ENCODE data around the gene TRIM62. TPM values are rescaled to one million over a fixed set of nuclear protein-coding genes. Genes with fewer than 3 reads are reported as not detected.

TRIM62 gene
- 4.8 and 7.0 TPM in 2 replicates for total RNA-seq

DNA sequence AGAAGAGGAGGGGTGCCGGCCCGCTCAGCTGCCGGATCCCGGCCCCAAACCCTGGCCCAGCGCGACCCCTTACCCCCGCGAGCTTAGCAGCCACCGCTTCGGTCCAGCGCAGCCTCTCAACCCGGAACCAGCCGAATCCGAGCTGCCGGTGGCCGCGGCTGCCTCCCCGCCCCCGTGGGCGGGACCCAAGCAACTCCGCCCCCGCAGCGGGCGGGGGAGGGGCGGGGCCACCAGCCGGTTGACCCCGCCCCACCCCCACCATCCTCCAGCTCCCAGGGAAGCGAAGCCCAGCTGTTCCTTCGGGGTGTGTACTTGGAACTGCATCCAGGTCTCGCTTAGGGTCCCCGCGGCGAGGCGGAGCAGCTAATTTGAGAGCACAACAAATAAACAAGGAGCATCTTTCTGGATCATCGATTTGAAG lies at the start of gene TRIM62:
TRIM62 (minus strand) TSS at position 123 of the 421 bp plus-strand sequence. CDS start 611 bp downstream, outside the sequence.
- Histone ChIP-seq H3K4me3 (ENCODE audit: low read depth, low read length) (peak within 1 kb of the TSS; percentile 69), H3K36me3 (ENCODE audit: control insufficient read depth, insufficient read depth, low read length) (no peaks in the 10 kb centered on the region), H3K27me3 (ENCODE audit: control insufficient read depth, insufficient read depth, low read length) (peaks cover 4% of the 10 kb centered on the region)
- TF ChIP-seq, protein P1, sequence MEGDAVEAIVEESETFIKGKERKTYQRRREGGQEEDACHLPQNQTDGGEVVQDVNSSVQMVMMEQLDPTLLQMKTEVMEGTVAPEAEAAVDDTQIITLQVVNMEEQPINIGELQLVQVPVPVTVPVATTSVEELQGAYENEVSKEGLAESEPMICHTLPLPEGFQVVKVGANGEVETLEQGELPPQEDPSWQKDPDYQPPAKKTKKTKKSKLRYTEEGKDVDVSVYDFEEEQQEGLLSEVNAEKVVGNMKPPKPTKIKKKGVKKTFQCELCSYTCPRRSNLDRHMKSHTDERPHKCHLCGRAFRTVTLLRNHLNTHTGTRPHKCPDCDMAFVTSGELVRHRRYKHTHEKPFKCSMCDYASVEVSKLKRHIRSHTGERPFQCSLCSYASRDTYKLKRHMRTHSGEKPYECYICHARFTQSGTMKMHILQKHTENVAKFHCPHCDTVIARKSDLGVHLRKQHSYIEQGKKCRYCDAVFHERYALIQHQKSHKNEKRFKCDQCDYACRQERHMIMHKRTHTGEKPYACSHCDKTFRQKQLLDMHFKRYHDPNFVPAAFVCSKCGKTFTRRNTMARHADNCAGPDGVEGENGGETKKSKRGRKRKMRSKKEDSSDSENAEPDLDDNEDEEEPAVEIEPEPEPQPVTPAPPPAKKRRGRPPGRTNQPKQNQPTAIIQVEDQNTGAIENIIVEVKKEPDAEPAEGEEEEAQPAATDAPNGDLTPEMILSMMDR (IDR thresholded peaks at IDR 0.05; ENCODE audit: insufficient read depth, low read length, poor library complexity, severe bottlenecking), result no peak
- DNase-seq (ENCODE audit: low read depth), result no peak

GRCh38 chr1:33231166-33231565 lies 49.3 kb upstream of the TRIM62 start:
- TF ChIP-seq, protein P1 (IDR thresholded peaks at IDR 0.05; ENCODE audit: insufficient read depth, low read length, poor library complexity, severe bottlenecking), result no peak
- Histone ChIP-seq H3K27me3 (ENCODE audit: control insufficient read depth, insufficient read depth, low read length) (peaks cover 3% of the 10 kb centered on the region), H3K36me3 (ENCODE audit: control insufficient read depth, insufficient read depth, low read length) (no peaks in the 10 kb centered on the region), H3K4me3 (ENCODE audit: low read depth, low read length) (no peak overlapping the region)
- no peak for DNase-seq (ENCODE audit: low read depth)

DNA sequence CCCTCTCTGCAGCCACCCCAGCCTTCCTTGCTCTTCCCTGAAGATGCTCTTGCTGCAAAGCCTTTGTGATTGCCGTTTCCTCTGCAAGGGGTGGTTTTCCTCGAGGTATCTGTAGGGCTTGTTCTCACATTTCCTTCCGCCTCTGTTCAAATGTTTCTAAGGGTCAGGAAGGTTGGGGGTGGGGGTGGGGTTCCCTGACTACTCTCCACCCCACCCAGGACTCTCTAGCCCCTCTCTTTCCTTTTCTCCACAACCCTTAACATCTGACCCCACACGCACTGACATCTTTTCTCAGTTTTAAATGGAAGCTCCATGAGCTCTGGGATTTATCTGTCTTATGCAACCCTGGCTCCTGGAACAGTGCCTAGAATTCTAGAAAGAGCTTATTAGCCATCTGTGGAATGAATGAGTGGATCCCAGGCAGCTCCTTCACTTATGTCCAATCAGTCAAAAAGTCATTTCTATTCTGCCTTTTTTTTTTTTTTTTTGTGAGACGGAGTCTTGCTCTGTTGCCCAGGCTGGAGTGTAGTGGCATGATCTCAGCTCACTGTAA lies 47.2 kb upstream of the TRIM62 start:
- Histone ChIP-seq H3K27me3 (ENCODE audit: control insufficient read depth, insufficient read depth, low read length) (peaks cover 3% of the 10 kb centered on the region), H3K4me3 (ENCODE audit: low read depth, low read length) (no peak overlapping the region), H3K36me3 (ENCODE audit: control insufficient read depth, insufficient read depth, low read length) (no peaks in the 10 kb centered on the region)
- no peak for DNase-seq (ENCODE audit: low read depth)
- TF ChIP-seq, protein P1 (IDR thresholded peaks at IDR 0.05; ENCODE audit: insufficient read depth, low read length, poor library complexity, severe bottlenecking), result no peak

DNA sequence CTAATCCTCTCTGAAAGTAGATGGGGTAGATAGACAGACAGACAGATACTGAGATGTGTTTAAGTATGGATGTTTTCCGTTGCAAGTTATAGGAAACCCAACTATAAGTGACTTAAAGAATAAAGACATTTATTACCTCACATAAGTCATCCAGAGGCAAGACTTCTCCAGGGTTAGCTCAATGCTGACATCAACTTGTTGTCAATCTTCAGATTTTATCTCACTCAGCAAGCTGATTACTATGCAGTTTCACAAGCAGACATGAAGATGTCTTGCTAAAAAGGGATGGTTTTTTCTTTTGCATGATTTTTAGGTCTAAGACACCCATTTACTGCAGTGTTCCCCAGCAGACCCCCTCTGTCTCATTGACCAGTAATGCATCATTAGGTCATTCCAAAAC lies 43.7 kb upstream of the TRIM62 start:
- no peaks in the 10 kb centered on the region for H3K36me3 ChIP-seq (ENCODE audit: control insufficient read depth, insufficient read depth, low read length)
- no peak for DNase-seq (ENCODE audit: low read depth)
- no peak overlapping the region for H3K4me3 ChIP-seq (ENCODE audit: low read depth, low read length)
- H3K27me3 ChIP-seq (ENCODE audit: control insufficient read depth, insufficient read depth, low read length), result peaks cover 3% of the 10 kb centered on the region
- TF ChIP-seq, protein P1 (IDR thresholded peaks at IDR 0.05; ENCODE audit: insufficient read depth, low read length, poor library complexity, severe bottlenecking), result no peak

DNA sequence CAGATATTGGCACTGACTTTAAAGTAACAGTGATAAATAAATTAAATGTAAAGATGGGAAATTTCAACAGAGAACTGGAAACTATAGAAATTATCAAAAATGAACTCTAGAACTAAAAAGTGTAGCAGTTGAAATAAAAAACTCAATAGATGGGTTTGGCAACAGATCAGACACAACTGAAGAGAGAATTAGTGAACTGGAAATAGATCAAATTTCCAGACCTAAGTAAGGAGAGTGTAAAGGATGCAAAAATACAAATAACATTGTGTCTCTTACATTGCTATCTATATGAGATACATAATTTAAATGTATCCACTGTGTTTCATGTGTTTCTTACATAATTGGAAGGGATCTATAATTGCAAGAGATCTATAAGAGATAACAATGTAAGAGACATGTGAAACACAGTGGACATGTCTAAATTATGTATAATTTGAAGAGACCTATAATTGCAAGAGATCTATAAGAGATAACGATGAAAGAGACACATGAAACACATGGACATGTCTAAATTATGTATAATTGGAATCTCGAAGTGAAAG lies 42.4 kb upstream of the TRIM62 start:
- H3K4me3 ChIP-seq (ENCODE audit: low read depth, low read length), result no peak overlapping the region
- DNase-seq (ENCODE audit: low read depth), result no peak

More for the DNA sequence above, 42.4 kb upstream of the TRIM62 start:
- H3K27me3 ChIP-seq (ENCODE audit: control insufficient read depth, insufficient read depth, low read length), result peaks cover 3% of the 10 kb centered on the region
- TF ChIP-seq, protein P1 (IDR thresholded peaks at IDR 0.05; ENCODE audit: insufficient read depth, low read length, poor library complexity, severe bottlenecking), result no peak
- H3K36me3 ChIP-seq (ENCODE audit: control insufficient read depth, insufficient read depth, low read length), result no peaks in the 10 kb centered on the region

Measured in kidney epithelial cell (primary cell).